Endodermal cell (in vitro differentiated cells): ENCODE results near the gene TMEM255B. TPM values are rescaled to one million over a fixed set of nuclear protein-coding genes. Genes with fewer than 3 reads are reported as not detected.
A peak's percentile ranks its signal among the peaks of the same experiment; 100 is the strongest.

Experiments
- DNase-seq: peaks from one replicate; pipeline ENCODE4 v3.0.0-alpha.2; 2017
- H3K27ac ChIP-seq: 2 replicates; pipeline ENCODE4 v1.5.1; 2013; ENCODE audit warnings: mild to moderate bottlenecking, low read depth, low read length, moderate library complexity
- H3K27me3 ChIP-seq: 2 replicates; pipeline ENCODE4 v1.6.1; 2013; ENCODE audit warnings: mild to moderate bottlenecking, low read length, moderate library complexity; ENCODE audit not compliant: insufficient read depth, control insufficient read depth, poor library complexity, severe bottlenecking
- H3K36me3 ChIP-seq: 2 replicates; pipeline ENCODE4 v1.7.0; 2013; ENCODE audit warnings: mild to moderate bottlenecking, low read length, moderate library complexity; ENCODE audit not compliant: control insufficient read depth, insufficient read depth
- H3K4me1 ChIP-seq: one replicate; pipeline ENCODE4 v1.7.0; 2013; ENCODE audit warnings: low read length; ENCODE audit not compliant: control insufficient read depth, insufficient read depth
- H3K4me3 ChIP-seq: 2 replicates; pipeline ENCODE4 v1.5.1; 2013; ENCODE audit warnings: mild to moderate bottlenecking, low read length, moderate library complexity
- H3K9ac ChIP-seq: 2 replicates; pipeline ENCODE4 v1.6.1; 2013; ENCODE audit warnings: mild to moderate bottlenecking, low read length, moderate library complexity; ENCODE audit not compliant: poor library complexity, severe bottlenecking; ENCODE audit errors: extremely low read depth
- H3K9me3 ChIP-seq: 2 replicates; pipeline ENCODE4 v1.6.1; 2013; ENCODE audit warnings: mild to moderate bottlenecking, low read length, moderate library complexity; ENCODE audit not compliant: control insufficient read depth
- H3K27ac Mint-ChIP-seq: 2 replicates; pipeline ENCODE4 v1.8.0; 2020; ENCODE audit warnings: mixed read lengths
- H3K27me3 Mint-ChIP-seq: 2 replicates; pipeline ENCODE4 v1.8.0; 2021; ENCODE audit warnings: mild to moderate bottlenecking, mixed read lengths; ENCODE audit not compliant: insufficient read depth
- H3K36me3 Mint-ChIP-seq: 2 replicates; pipeline ENCODE4 v1.8.0; 2020; ENCODE audit warnings: low read depth, mixed read lengths
- H3K4me1 Mint-ChIP-seq: 2 replicates; pipeline ENCODE4 v1.8.0; 2020; ENCODE audit warnings: mixed read lengths
- H3K4me3 Mint-ChIP-seq: 2 replicates; pipeline ENCODE4 v1.8.0; 2020; ENCODE audit warnings: mild to moderate bottlenecking, moderate library complexity, mixed read lengths
- H3K9me3 Mint-ChIP-seq: 2 replicates; pipeline ENCODE4 v1.8.0; 2020; ENCODE audit warnings: mild to moderate bottlenecking, mixed read lengths
- CTCF ChIP-seq: fragments of 200-600 bp; sonication (generic); conservative IDR thresholded peaks from 2 replicates; pipeline ENCODE4 v1.5.0; 2021; ENCODE audit warnings: antibody characterized with exemption, mild to moderate bottlenecking
- WGBS, 2 experiments: methylation state at CpG; one replicate each; pipeline versions ENCODE4 v1.1.5 to v1.1.7; 2013; ENCODE audit warnings: missing lambda C conversion rate in 2 of 2, mixed read lengths in 1 of 2; ENCODE audit not compliant: insufficient coverage in 1 of 2, insufficient read length in 1 of 2; 5-methylcytosine and 5-hydroxymethylcytosine counted together
- total RNA-seq, 2 donors: library from RNA; stranded (reverse); fragmentation: NEBNext Ultra II Directional in 1 of 2; extraction: Animal tissue kit (Norgen Biotek cat#: 25700) in 1 of 2; gene quantifications; 2 replicates in 1 of 2; 3 replicates in 1 of 2; pipeline ENCODE4 v1.2.1, GENCODE V29; 2021

Gene TMEM255B
- total RNA-seq, 2 donors from 2014 or later: 0.55 to 2.1 TPM

- no peaks in the 10 kb centered on the region for H3K36me3 Mint-ChIP-seq
- H3K36me3 ChIP-seq: no peaks in the 10 kb centered on the region
- H3K9me3 Mint-ChIP-seq: no peaks in the 10 kb centered on the region
- no peak overlapping the region for H3K4me3 Mint-ChIP-seq
- no peaks in the 10 kb centered on the region for H3K9me3 ChIP-seq
- H3K4me3 ChIP-seq: no peak overlapping the region
- no peaks in the 10 kb centered on the region for H3K4me1 Mint-ChIP-seq
- no peaks in the 10 kb centered on the region for H3K4me1 ChIP-seq
- H3K27me3 ChIP-seq: no peaks in the 10 kb centered on the region
- no peak overlapping the region for H3K9ac ChIP-seq
- no peak for TF ChIP-seq CTCF
- peak; percentile 22 for DNase-seq
- H3K27ac Mint-ChIP-seq: no peak overlapping the region
- no peak overlapping the region for H3K27ac ChIP-seq
- 84 to 86% methylated on average over 12 of the region's 12 CpGs for WGBS, 2 experiments
- no peaks in the 10 kb centered on the region for H3K27me3 Mint-ChIP-seq
These were observed 33.3 kb downstream of the TMEM255B start for GRCh38 chr13:113792236-113792770.

- Mint-ChIP-seq H3K27ac (no peak overlapping the region), H3K4me3 (no peak overlapping the region), H3K9me3 (no peaks in the 10 kb centered on the region), H3K36me3 (no peaks in the 10 kb centered on the region), H3K4me1 (no peaks in the 10 kb centered on the region), H3K27me3 (no peaks in the 10 kb centered on the region)
- Histone ChIP-seq H3K4me1 (no peaks in the 10 kb centered on the region), H3K9ac (no peak overlapping the region), H3K27ac (no peak overlapping the region), H3K9me3 (no peaks in the 10 kb centered on the region), H3K27me3 (no peaks in the 10 kb centered on the region), H3K4me3 (no peak overlapping the region), H3K36me3 (no peaks in the 10 kb centered on the region)
- TF ChIP-seq CTCF: no peak
- 89 to 91% methylated on average over 23 to 33 of the region's 33 CpGs for WGBS, 2 experiments
- DNase-seq: no peak
These were observed 34.1 kb downstream of the TMEM255B start for GRCh38 chr13:113792886-113793717.

- H3K4me3 Mint-ChIP-seq: no peak overlapping the region
- no peaks in the 10 kb centered on the region for H3K4me1 ChIP-seq
- WGBS, 2 experiments: 91 to 96% methylated on average over 4 to 15 of the region's 15 CpGs
- no peak overlapping the region for H3K27ac Mint-ChIP-seq
- no peaks in the 10 kb centered on the region for H3K36me3 ChIP-seq
- H3K9me3 ChIP-seq: no peaks in the 10 kb centered on the region
- no peak overlapping the region for H3K27ac ChIP-seq
- no peak for TF ChIP-seq CTCF
- DNase-seq: peak; percentile 37
- H3K9me3 Mint-ChIP-seq: no peaks in the 10 kb centered on the region
- H3K4me3 ChIP-seq: no peak overlapping the region
- H3K9ac ChIP-seq: no peak overlapping the region
- no peaks in the 10 kb centered on the region for H3K4me1 Mint-ChIP-seq
- H3K27me3 Mint-ChIP-seq: no peaks in the 10 kb centered on the region
- no peaks in the 10 kb centered on the region for H3K36me3 Mint-ChIP-seq
- no peaks in the 10 kb centered on the region for H3K27me3 ChIP-seq
These were observed 34.7 kb downstream of the TMEM255B start for GRCh38 chr13:113793718-113794085.
